Right lobe of liver (tissue), 6 donors: Measurements from ENCODE around the gene ACADSB. TPM values are rescaled to one million over a fixed set of nuclear protein-coding genes. Genes with fewer than 3 reads are reported as not detected.

Experiments used
- ATAC-seq, 4 donors: fragments of 200-7000 bp; cut with Tn5 transposase; one replicate each; pipeline ENCODE4 v1.9.1; 2020; ENCODE audit warnings: mild to moderate bottlenecking in 4 of 4, moderate library complexity in 4 of 4
- DNase-seq, 3 donors: peaks; one replicate each; pipeline ENCODE4 v3.0.0-alpha.2; 2020
- H3K27ac ChIP-seq, 3 donors: fragments of 200-600 bp; one replicate each; pipeline ENCODE4 v1.8.0; 2022
- H3K27me3 ChIP-seq, 2 donors: fragments of 200-600 bp; one replicate each; pipeline ENCODE4 v1.8.0; 2022
- H3K36me3 ChIP-seq, 4 donors: fragments of 200-600 bp; sonication (generic) in 1 of 4; one replicate each; pipeline versions ENCODE4 v1.5.1 to v1.8.0; 2017 to 2022; ENCODE audit warnings: control low read depth in 1 of 4
- H3K4me1 ChIP-seq, 4 donors: fragments of 200-600 bp; sonication (generic) in 1 of 4; one replicate each; pipeline versions ENCODE4 v1.5.1 to v1.8.0; 2017 to 2022; ENCODE audit warnings: control low read depth in 1 of 4
- H3K4me3 ChIP-seq, 3 donors: fragments of 200-600 bp; one replicate each; pipeline ENCODE4 v1.8.0; 2022
- H3K9me3 ChIP-seq, 4 donors: fragments of 200-600 bp; sonication (generic) in 1 of 4; one replicate each; pipeline versions ENCODE4 v1.5.1 to v1.8.0; 2017 to 2022; ENCODE audit warnings: control low read depth in 1 of 4
- POLR2A ChIP-seq: fragments of 450-650 bp; IDR thresholded peaks from one replicate; pipeline ENCODE4 v1.6.1; 2017; ENCODE audit warnings: antibody characterized with exemption, mild to moderate bottlenecking
- WGBS: methylation state at CpG from one replicate; pipeline ENCODE4 v1.1.6; 2018; ENCODE audit warnings: low coverage, low lambda C conversion rate; ENCODE audit not compliant: insufficient coverage; ENCODE audit errors: missing lambda C conversion rate; 5-methylcytosine and 5-hydroxymethylcytosine counted together
- intact Hi-C, 2 donors: fragments of 100-400 bp; cut with DNase I; formaldehyde crosslinking; loops; one replicate each; pipeline versions ENCODE4 v1.11.2 to v1.14.1; 2022
- total RNA-seq, 6 experiments: library from RNA; depleted of rRNA in 2 of 6; stranded (reverse); fragments of >200 nt in 2 of 6; fragmentation: NEBNext Ultra II Directional in 3 of 6; extraction: Animal tissue kit (Norgen Biotek cat#: 25700) in 3 of 6; gene quantifications; one replicate each; pipeline versions ENCODE4 v1.1.0 to v1.2.4, GENCODE V29; 2016 to 2023
- TF ChIP-seq, protein P1 (sequence below), 4 donors: fragments of 200-600 bp in 3 of 4; fragments of 450-650 bp in 1 of 4; IDR thresholded peaks; one replicate each; pipeline versions ENCODE4 v1.5.1 to v1.8.0; 2016 to 2022; ENCODE audit warnings: antibody characterized with exemption in 4 of 4, mild to moderate bottlenecking in 2 of 4
- donor health status: DM: no; HTN: yes; CAD: no.
- donor health status: DM: no; HTN: no; CAD: no.
- donor health status: DM: no; HTN: no; CAD: no.
- donor health status: DM: no; HTN: yes; CAD: no.
- donor health status: DM: no; HTN: yes; CAD: no.

ACADSB gene
- total RNA-seq, 6 experiments from 2014 or later: 73.6 to 591 (median 273) TPM

- no peak overlapping the region for H3K4me3 ChIP-seq
- TF ChIP-seq POLR2A: no peak
- TF ChIP-seq, protein P1, sequence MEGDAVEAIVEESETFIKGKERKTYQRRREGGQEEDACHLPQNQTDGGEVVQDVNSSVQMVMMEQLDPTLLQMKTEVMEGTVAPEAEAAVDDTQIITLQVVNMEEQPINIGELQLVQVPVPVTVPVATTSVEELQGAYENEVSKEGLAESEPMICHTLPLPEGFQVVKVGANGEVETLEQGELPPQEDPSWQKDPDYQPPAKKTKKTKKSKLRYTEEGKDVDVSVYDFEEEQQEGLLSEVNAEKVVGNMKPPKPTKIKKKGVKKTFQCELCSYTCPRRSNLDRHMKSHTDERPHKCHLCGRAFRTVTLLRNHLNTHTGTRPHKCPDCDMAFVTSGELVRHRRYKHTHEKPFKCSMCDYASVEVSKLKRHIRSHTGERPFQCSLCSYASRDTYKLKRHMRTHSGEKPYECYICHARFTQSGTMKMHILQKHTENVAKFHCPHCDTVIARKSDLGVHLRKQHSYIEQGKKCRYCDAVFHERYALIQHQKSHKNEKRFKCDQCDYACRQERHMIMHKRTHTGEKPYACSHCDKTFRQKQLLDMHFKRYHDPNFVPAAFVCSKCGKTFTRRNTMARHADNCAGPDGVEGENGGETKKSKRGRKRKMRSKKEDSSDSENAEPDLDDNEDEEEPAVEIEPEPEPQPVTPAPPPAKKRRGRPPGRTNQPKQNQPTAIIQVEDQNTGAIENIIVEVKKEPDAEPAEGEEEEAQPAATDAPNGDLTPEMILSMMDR (IDR thresholded peaks at IDR 0.05): no peak
- intact Hi-C loops: no loop called here
- no peaks in the 10 kb centered on the region for H3K27me3 ChIP-seq
- DNase-seq: peak in 1 of 3 donors; percentile 63
- WGBS: 47% methylated on average over 6 of the region's 6 CpGs
- peak overlapping the region in 2 of 3 donors; percentile 55 to 64 for H3K27ac ChIP-seq
- H3K4me1 ChIP-seq: peaks cover 0 to 47% (median 12%) of the 10 kb centered on the region in 4 donors
- no peaks in the 10 kb centered on the region for H3K9me3 ChIP-seq
- ATAC-seq: peak; percentile 37 to 62 (median 52)
- no peaks in the 10 kb centered on the region for H3K36me3 ChIP-seq
These were observed 24.9 kb upstream of the ACADSB start for GRCh38 chr10:122983898-122984297.

GRCh38 chr10:122984708-122985107 lies 24.1 kb upstream of the ACADSB start:
- no peaks in the 10 kb centered on the region for H3K36me3 ChIP-seq
- no peak overlapping the region for H3K4me3 ChIP-seq
- H3K27ac ChIP-seq: peak overlapping the region in 2 of 3 donors; percentile 55 to 64
- WGBS: 100% methylated on average over 2 of the region's 2 CpGs
- no peak for DNase-seq
- H3K4me1 ChIP-seq: peaks cover 0 to 47% (median 12%) of the 10 kb centered on the region in 4 donors
- H3K27me3 ChIP-seq: no peaks in the 10 kb centered on the region
- intact Hi-C loops: no loop called here
- H3K9me3 ChIP-seq: no peaks in the 10 kb centered on the region
- TF ChIP-seq, protein P1 (IDR thresholded peaks at IDR 0.05): no peak
- TF ChIP-seq POLR2A: no peak
- ATAC-seq: no peak

- Histone ChIP-seq H3K27ac (peak overlapping the region in 2 of 3 donors; percentile 19 to 64), H3K36me3 (no peaks in the 10 kb centered on the region), H3K27me3 (no peaks in the 10 kb centered on the region), H3K4me3 (no peak overlapping the region), H3K9me3 (no peaks in the 10 kb centered on the region), H3K4me1 (peaks cover 0 to 41% (median 12%) of the 10 kb centered on the region in 4 donors)
- intact Hi-C loops: no loop called here
- DNase-seq (peak; percentile 59 to 68 (median 63)), ATAC-seq (peak; percentile 69 to 82 (median 76))
- WGBS: 18% methylated on average over 6 of the region's 6 CpGs
- TF ChIP-seq, protein P1 (IDR thresholded peaks at IDR 0.05): no peak
- TF ChIP-seq POLR2A: no peak
These were observed 22.5 kb upstream of the ACADSB start for GRCh38 chr10:122986335-122986734.

DNA sequence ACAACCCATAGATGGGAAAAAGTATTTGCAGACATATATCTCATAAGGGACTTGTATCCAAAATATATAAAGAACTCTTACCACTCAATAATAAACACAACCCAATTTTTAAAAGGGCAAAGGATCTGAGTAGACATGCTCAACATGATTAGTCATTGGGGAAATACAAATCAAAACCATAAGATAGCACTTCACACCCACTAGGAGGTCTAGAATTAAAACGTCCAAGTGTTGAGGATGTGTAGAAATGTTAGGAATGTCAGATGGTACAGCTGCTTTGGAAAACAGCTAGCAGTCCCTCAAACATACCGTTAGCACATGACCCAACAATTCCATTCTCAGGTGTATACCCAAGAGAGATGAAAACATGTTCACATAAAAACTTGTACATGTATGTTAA lies 20.3 kb upstream of the ACADSB start:
- Histone ChIP-seq H3K27me3 (no peaks in the 10 kb centered on the region), H3K4me1 (peaks cover 0 to 31% (median 8%) of the 10 kb centered on the region in 4 donors), H3K4me3 (no peak overlapping the region), H3K9me3 (no peaks in the 10 kb centered on the region), H3K36me3 (peaks cover 0 to 10% (median 0%) of the 10 kb centered on the region in 4 donors), H3K27ac (no peak overlapping the region)
- TF ChIP-seq, protein P1 (IDR thresholded peaks at IDR 0.05): no peak
- no peak for TF ChIP-seq POLR2A
- intact Hi-C loops: no loop called here
- 84% methylated on average over 2 of the region's 2 CpGs for WGBS
- no peak for ATAC-seq
- DNase-seq: no peak

GRCh38 chr10:122990278-122990677 lies 18.5 kb upstream of the ACADSB start:
- no peak overlapping the region for H3K4me3 ChIP-seq
- H3K36me3 ChIP-seq: peaks cover 0 to 28% (median 6%) of the 10 kb centered on the region in 4 donors
- WGBS: 78% methylated on average over 5 of the region's 5 CpGs
- ATAC-seq (no peak), DNase-seq (no peak)
- H3K9me3 ChIP-seq: no peaks in the 10 kb centered on the region
- TF ChIP-seq, protein P1 (IDR thresholded peaks at IDR 0.05): no peak
- TF ChIP-seq POLR2A: no peak
- H3K27ac ChIP-seq: no peak overlapping the region
- intact Hi-C loops: no loop called here
- no peaks in the 10 kb centered on the region for H3K27me3 ChIP-seq
- H3K4me1 ChIP-seq: peaks cover 0 to 14% (median 0%) of the 10 kb centered on the region in 4 donors
